ENCODE data around the gene MAML3.

The MAML3 gene

DNA sequence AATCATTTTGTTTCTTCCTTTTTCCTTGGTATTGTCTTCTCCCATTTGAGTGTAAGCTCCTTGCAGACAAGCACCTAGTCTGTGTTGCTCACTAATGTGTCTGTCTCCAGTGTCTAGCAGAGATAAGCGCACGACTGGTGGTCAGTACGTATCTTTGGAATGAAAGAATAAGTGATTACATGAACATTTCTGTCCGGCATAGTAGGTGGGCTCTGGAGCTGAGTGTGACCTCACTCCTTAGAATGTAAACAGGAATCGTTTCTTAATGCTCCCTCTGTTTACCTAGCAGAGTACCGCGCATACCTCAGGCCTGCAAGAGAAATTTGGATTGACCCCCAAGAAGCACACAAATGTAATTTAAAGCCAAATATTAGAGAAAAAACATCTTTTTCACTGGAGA is 235.4 kb downstream of the MAML3 start:
- DNase-seq: no peak

DNA sequence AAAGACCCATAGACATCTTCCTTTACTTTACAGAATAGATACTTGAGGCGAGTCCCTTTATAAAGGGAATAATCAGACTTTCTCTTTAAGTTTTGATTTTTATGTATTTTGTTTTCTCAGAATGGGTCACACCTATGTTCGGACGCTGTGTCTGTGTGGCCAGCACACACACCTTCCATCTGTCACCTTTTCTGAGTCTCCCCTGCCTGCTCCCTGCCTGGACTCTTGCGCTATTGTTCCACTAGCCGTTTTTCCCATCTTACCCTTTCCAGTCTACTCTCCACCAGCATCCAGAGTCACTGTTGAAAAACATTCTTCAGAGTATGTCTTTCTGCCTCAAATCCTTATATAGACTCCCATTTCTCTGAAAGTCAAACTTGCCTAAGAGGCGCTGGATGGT is 236.1 kb downstream of the MAML3 start:
- no peak for DNase-seq

DNA sequence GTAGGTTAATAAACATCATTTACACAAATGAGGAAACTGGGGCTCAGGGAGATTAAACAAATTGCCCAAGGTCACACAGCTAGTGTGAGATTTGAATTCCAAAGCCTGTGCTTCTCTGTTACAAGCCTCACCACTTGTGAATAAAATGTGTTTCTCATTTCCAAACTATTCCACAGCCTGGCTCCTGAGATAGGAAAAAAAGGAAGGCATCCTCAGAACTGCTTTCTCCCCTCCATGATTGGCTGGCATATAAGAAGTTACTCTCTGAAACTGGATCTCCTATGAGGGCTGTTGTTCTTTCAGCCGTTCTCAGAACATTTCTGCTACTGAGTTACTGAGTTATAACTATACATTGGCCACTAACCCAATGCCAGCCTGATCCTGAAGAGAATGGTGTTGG is 237.9 kb downstream of the MAML3 start:
- no peak for DNase-seq

DNA sequence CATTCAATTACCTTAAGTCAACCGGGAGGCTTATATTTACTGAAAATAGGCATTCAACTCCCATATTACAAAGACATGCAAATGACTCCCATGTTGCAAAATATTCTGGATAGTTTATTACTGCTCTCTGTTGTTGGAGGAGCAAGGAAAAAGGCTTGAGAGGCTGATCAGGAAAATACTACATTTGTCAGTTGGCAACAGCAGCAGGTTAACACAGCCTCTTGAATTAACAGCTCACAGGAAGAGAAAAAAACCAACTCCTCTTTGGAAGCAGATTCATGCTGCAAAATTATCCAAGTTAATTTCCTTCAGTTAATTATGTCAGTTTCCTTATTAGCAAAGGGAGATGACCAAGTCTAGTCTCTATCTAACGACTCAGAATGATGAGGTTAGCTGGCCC is 238.9 kb downstream of the MAML3 start:
- DNase-seq: no peak

DNA sequence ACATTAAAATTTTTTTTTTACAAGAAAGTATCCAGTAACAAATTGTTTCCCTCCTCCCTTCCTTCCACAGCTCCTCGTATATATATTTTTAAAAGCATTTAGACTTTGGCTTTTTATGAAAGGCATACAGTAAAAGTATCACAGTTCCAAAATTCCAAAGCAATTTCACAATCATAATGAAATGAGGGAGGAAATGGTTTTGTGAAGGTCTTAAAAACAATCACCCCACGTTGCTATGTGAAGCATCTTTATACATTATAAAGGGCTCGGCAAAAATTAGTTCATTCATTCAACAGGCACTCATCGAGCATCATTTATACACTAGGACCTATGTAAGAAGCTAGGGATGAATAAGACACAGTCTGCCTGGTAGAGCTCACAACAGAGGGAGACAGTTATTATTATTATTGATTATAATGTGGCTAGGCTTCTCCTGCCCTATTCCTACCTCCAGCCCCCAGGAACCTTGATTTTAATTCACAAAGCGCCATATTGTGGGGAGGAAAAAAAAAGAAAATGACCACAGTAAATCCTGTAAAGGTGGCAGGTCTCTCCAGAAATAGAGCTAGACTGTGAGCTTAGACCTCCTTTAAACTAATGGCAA is 239.9 kb downstream of the MAML3 start:
- no peak for DNase-seq

DNA sequence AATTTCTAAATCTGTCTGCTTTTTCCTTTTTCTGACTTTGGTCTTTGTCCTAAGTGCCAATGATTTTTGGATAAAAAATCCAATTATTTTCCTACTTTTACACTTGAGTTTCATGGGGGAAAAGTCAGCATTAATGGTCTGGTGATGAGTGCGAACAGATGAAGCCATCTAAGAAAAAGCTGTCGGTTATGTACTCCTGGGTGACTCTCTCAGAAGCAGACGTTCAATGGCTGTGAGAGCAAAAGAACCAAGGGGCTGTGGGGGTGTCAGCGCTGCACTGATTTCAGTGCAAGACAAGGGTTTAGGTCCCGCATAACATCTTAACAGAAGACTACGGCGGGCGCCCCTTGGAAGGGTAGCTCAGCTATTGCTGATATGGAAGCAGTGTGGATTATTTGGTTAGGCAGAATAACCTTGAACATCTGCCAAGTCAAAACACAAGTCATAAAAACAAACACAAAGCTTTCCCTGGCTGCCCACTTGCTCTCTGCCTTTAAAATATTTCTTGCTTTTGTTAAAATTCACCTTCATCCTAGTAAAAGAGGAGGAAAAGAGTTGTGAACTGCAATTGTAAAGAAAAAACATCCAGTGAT is 240.5 kb downstream of the MAML3 start:
- no peak for DNase-seq

DNA sequence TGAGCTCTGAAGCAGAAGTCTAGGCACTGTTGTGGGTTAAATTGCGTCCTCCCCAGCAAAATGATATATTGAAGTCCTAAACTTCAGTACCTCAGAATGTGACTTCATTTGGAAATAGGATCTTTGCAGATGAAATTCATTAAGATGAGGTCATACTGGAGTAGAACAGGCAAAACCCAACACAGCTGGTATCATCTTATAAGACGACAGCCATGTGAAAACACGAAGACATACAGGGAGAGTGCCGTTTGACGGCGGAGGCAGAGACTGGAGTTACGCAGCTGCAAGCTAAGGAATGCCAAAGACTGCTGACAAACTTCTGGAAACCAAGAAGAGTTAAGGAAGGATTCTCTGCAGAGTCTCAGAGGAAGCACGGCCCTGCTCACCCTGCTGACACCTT is 241.5 kb downstream of the MAML3 start:
- DNase-seq: no peak

DNA sequence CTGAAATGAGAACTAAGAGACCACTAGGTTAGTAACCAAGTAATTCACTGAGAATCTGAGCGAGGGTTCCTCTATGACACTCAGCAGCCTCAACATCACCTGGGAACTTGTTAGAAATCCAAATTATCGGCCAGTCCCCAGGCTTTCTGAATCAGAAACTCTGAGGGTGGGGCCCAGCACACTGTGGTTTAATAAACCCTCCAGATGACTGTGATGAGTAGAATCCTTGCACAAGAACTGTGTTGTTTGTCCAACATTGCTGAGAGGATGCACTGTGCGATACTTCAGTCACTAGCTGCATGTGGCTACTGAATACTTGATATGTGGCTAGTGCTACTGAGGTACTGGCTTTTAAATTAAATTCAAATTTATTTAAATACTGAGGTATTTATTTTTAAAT is 243.9 kb downstream of the MAML3 start:
- DNase-seq: no peak

DNA sequence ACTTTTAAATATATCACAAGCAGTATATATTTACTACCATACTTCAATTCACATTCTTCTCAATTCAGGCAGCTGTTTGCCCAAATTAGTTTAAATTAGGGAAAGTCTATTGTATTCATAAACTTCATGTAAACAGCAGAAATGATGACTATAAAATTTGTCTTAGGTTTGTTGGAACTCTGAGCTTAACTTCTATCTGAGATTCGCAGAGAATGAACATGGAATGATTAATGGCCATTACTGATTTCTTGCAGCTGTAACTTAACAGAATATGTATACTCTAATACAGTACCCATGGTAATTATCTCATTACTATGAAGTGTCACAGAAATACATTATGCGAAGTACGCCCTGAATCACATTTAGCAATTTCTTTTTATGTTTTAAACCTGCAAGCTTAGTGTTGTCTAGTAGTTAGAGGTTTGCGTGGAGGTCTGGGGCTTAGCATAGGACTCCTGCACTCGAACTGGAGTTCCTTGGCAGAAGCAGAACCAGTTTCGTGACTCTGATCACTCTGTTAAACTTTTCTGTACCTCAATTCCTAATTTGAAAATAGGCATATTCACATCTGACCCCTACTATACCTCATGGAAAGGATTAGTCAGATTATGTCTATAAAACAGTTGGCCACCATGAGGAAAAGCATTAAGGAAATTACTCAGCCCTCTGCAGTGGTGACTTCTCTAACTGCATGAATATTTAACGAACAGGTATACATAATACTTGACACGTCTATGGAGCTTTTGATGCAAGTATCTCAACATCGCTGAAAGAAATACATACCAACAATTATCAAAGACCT is 245.1 kb downstream of the MAML3 start:
- no peak for DNase-seq

DNA sequence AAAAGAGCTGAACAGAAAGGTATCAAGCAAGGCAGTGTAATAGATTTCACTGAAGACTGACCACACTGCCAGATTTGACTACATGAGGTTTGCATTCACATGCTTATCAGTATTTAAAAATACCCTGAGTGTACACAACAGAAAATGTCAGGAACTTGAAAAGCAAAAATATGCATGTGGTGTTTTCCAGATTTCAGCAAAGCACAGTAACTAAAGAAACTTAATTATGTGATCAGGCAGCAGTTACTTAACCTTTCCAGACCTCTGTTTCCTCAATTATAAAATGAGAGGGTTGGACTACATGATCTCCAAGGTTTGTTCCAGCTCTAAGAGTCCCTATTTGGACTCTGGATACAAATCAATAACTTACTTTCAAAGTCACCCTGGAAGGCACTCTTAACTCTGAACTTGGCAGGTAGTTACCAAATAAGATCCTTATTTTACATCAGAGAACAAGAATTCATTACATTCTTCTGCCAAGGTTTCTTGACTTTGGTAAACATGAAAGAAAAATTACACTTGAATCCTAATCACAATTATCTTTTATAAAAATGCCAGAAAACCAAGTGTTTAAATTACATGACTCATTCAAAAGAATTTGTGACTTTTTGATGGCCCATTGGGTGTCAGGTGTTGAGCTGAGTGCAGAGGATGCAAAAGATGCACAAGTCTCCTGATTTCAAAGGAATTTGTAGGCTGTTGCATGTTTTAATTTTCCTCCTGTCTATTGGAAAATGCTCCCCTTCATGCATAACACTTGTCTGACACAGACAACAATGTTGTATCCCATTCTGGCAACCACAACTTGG is 246.8 kb downstream of the MAML3 start:
- no peak for DNase-seq

DNA sequence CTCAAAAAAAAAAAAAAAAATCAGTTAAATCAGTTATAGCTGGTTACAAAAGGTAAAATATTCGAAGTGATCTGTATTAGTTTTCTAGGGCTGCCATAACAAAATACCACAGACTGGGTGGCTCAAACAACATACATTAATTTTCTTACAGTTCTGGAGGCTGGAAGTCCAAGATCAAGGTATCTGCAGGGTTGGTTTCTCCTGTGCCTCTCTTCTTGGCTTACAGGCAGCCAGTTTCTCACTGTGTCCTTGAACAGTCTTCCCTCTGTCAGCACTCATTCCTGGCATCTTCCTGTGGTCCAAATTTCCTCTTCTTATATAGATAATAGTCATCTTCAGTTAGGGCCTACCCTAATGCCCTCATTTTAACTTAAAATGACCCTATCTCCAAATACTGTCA is 248.5 kb downstream of the MAML3 start:
- no peak for DNase-seq

DNA sequence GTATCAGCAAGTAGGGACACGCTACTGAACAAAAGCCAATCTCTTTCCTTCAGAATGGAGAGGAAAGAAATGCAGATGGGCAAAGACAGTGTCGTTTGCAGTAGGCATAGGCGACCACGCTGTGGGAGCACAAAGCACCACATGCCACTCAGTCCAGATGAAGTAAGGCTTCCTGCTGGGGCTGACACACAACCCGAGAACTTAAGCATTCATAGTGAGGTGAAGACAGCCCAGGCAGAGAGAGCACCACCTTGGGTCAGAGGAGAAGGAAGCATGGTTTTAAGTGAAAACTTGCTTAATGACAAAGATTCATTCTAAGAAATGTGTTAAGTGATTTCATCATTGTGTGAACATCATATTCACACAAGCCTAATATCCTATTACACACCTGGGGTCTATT is 249.6 kb downstream of the MAML3 start:
- no peak for DNase-seq

DNA sequence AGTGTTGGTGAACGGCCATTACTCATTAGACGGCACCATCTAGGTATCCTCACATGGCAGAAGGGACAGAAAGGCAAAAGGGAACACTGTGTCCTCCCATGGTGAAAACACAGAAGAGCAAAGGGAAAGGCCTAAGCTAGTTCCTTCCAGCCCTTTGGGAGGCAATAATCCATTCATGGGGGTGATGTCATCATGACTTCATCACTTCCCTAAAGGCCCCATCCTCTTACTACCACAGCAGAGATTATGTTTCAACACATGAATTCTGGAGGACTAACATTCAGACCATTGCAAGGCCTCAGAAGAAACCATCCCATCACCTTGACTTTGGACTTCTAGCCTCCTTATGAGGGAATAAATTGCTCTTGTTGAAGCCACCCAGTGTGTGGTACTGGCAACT is 250.1 kb downstream of the MAML3 start:
- no peak for DNase-seq

DNA sequence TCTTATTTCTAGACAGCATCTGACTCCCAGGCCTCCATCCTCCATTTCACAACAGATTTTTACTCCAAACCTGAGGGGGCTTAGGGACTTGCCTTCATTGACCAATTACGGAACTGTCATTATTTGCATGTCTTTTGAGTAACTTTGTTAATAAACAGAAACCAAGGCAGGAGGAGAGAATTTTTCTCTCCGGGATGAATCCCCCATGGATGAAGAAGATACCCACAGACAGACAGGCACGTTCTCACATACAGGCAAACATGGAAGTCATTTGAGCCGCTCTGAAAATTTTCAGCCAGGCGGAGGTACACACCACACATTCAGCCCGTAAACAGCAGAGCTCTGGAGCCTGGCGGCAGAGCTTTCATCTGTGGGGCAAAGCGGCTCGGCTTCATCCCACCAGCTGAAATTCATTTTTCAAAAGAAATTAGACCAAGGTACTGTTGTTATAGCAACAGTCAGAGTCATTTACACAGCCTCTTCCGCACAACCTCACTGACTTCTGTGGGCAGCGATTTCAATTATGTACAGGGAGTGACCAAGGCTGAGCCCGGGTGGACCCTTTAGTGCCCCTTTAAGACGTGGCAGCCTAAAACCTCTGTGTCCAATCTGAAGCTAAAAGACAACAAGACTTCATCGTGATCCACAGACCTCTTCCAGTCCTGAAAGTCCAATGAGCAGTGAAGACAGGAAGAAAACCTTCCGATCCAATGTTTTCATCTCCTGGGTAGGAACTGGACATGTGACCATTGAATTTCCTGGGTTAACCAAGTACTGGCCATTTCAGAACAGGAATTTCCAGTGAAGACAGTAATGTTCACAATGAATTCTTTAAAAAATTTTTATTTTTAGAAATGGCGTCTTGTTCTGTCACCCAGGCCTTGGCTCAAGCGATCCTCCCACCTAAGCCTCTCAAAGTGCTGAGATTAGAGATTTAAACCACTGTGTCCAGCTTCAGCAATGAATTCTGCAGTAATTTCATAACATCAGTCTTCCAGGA is 251.4 kb downstream of the MAML3 start:
- no peak for DNase-seq

DNA sequence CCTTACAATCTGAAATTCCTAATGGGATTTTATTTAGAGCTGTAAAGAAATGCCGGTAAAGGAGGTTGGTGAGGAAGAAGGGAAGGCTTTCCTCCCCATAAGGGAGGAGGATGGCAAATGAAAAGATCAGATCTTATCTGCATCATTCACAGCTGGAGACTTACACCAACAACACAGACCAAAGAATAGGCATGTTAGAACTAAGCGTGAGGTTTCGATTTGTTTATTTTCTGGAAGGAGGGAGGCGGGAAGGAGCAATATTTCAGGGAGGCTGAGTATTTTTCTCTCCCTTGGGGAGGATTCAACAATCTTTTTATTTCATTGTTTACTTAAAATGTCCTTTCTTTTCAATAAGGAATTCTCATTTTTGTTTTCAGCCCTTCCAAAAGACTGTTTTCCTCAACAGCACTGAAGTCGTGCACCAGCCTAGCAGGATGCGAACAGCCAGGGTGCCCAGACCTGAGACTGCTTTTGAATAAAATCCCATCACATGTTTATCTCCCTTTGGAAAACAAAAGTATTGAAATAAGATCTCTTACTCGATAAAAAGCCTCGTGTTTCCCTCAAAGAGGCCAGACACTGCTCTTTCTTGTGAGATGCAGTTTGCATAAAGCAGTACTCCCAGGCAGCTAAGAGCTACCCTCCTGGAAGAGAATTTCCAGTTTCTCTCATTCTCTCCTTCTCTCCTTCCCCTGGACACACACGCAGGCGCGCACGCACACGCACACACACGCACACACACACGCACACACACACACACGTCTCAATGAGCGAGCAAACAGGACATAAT is 252.3 kb downstream of the MAML3 start:
- no peak for DNase-seq

DNA sequence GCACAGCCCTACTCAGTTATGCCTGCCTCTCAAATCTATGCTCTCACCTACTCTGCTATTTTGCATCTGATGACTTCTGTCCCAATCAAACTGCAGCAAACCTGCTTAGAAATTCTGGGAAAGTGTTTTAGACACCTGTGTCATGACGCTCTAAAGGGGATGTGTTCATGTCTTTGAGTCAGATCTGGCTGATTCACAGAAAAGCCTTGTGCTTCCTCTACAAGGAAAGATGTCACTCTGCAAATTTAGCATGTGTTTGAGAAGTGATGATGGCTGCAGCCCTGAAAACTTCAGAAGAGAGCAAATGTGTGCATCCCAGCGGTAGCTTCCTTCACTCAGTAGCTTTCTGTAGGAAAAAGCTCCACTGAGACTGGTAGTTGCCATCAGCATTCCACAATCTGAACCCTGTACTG is 253.0 kb downstream of the MAML3 start:
- DNase-seq: peak in 1 of 2 donors; percentile 46

DNA sequence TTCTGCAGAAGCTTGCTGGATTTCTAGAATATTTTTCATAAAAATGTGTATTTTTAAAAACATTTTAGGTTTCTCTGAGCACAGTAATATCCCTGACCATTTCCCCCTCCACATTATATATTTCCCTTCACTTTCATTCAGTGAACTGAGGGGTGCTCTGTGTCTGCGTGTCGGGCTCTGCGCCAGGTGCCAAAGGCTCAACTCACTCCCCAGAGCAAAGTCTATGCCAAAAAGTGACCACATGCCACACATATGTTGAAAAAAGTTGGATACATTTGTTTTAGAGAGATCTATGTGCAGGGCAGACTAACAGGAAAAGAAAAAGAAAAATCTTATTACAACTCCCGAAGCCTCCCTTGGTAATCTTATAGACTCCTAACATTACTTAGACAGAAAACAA is 254.6 kb downstream of the MAML3 start:
- DNase-seq: no peak

DNA sequence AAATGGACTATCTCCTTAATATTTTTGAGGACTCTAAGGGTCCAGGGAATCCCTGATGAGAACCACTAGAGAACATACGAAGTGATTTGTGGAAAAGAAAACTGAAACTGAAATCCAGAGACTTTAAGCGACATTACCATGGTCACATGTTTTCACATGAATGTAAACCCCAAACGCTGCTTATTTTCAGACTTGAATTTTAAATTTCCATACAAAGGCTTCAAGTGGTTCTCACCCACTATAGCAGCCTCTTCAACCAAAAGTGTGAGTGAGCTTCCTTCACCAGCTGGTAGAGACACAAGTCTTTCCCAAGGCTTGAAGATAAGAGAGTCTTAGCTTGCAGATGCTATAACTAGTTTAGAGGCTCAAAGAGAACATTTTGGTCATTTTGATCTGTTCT is 255.7 kb downstream of the MAML3 start:
- peak in 1 of 2 donors; percentile 52 for DNase-seq

DNA sequence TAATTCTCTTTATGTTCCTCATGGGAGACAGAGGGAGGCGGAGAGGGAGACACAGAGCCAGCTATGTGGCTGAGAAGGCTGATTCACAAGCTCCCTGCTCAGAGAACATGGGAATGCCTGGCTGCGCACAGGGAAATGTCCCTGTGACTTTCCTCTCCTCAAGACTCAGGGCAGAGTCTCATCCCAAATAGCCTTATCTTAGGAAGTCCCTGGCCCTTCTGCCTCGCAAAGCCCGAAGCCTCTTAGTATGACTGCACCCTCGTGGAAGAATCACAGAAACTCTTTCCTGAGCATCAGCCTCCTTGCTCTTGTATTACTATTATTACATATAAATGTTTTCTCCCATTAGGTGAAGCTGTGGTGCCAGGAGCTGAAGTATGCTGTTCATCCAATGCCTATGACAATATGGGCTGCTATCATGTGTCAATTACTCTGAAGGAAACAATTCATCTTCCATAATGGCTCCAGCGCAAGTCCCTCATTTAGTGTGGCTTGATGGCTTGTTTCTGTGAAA is 257.8 kb downstream of the MAML3 start:
- DNase-seq: no peak

DNA sequence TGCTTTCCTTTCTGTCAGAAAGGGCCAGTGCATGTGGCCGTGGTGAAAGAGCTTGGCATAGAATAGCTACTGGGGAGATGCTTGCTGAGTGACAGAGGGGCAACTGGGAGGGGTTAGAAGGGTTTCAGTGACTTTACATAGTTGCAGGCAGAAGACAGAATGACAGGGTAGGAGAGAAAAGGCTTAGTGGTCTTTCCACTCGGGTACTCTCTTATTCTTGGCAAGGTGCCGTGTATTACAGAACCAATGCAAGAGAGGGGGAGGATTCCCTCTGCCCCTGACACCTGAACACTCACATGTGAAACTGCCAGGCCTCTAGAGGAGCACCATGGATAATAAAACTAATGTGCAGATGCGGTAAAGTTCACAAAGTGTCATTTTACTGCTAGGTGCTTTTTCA is 260.2 kb downstream of the MAML3 start:
- no peak for DNase-seq
